Omental fat pad (tissue), 4 donors: ENCODE measurements around the gene TBC1D24. TPM values are rescaled to one million over a fixed set of nuclear protein-coding genes. Genes with fewer than 3 reads are reported as not detected.

ENCODE experiments used
- ATAC-seq: fragments of 150-250 bp; one replicate; pipeline ENCODE4 v1.9.1; 2016; ENCODE audit warnings: mild to moderate bottlenecking, moderate library complexity; ENCODE audit not compliant: low FRiP score
- DNase-seq: peaks from one replicate; pipeline ENCODE4 v3.0.0-alpha.2; 2019; ENCODE audit warnings: low spot score
- CTCF ChIP-seq, 3 donors: fragments of 450-650 bp; IDR thresholded peaks; one replicate each; pipeline ENCODE4 v1.5.1; 2016 to 2017; ENCODE audit warnings: antibody characterized with exemption in 3 of 3, mild to moderate bottlenecking in 3 of 3, moderate library complexity in 2 of 3
- total RNA-seq, 4 donors: library from RNA; depleted of rRNA; stranded (reverse); fragments of >200 nt; gene quantifications; one replicate each; pipeline ENCODE4 v1.1.0, GENCODE V29; 2016

Gene TBC1D24
- total RNA-seq, 4 donors from 2014 or later: 10.4 to 19.4 (median 13.0) TPM

DNA sequence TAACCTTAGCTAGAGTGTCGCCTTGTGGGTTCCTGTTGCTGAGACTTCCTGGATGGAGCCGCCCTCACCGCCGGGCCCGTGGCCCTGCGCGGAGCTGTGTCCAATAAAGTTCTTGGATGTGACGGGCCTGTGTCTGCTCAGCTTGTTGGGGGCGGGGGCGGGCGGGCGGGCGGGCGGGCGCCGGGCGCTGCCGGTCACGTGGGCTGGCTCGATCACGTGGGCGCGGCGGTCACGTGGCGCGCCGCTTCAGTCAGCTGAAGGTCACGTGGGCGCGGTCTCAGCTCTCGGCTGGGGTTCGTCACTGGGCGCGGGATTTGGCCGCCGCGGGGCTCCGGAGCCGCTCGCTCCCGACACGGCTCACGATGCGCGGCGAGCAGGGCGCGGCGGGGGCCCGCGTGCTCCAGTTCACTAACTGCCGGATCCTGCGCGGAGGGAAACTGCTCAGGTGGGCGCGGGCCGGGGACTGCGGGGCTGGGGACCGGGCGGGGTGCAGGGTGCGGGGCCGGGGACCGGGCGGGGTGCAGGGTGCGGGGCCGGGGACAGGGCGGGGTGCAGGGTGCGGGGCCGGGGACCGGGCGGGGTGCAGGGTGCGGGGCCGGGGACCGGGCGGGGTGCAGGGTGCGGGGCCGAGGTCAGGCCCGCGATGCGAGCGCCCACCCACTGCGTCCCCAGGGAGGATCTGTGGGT is 45.3 kb downstream of the TBC1D24 start, which contains the start of gene AMDHD2:
Gene AMDHD2 (plus strand): TSS at position 275 of the 687 bp plus-strand sequence. CDS start 88 bp downstream, at position 363.
- peak; percentile 82 for DNase-seq
- peak; percentile 58 for ATAC-seq
- TF ChIP-seq CTCF (IDR thresholded peaks at IDR 0.05): no peak

GRCh38 chr16:2520784-2521531 is 46.0 kb downstream of the TBC1D24 start:
- TF ChIP-seq CTCF (IDR thresholded peaks at IDR 0.05): no peak
- no peak for ATAC-seq
- no peak for DNase-seq

GRCh38 chr16:2523801-2524231 is 48.9 kb downstream of the TBC1D24 start:
- ATAC-seq: no peak
- no peak for DNase-seq
- TF ChIP-seq CTCF (IDR thresholded peaks at IDR 0.05): no peak

GRCh38 chr16:2524339-2524938 is 49.5 kb downstream of the TBC1D24 start:
- DNase-seq: no peak
- no peak for ATAC-seq
- no peak for TF ChIP-seq CTCF (IDR thresholded peaks at IDR 0.05)

GRCh38 chr16:2526135-2526534 is 51.2 kb downstream of the TBC1D24 start:
- no peak for DNase-seq
- no peak for ATAC-seq
- no peak for TF ChIP-seq CTCF (IDR thresholded peaks at IDR 0.05)

GRCh38 chr16:2527071-2527783 is 52.3 kb downstream of the TBC1D24 start:
- no peak for DNase-seq
- ATAC-seq: no peak
- TF ChIP-seq CTCF (IDR thresholded peaks at IDR 0.05): no peak
